DND-41 (cell line): ENCODE results near the gene PITPNC1.

Experiments
- ATAC-seq: fragments of 200-7000 bp; cut with Tn5 transposase; 3 replicates; pipeline ENCODE4 v1.9.1; 2021; ENCODE audit warnings: low read depth; ENCODE audit not compliant: insufficient read depth
- DNase-seq: peaks from one replicate; pipeline ENCODE4 v3.0.0-alpha.2; 2020
- H2AFZ ChIP-seq: 2 replicates; pipeline ENCODE4 v1.6.0; 2012; ENCODE audit warnings: low read depth, low read length
- H3K27ac ChIP-seq: 2 replicates; pipeline ENCODE4 v1.5.1; 2012; ENCODE audit warnings: low read length, inconsistent platforms
- H3K27me3 ChIP-seq: fragments of 200-600 bp; sonication (generic); 2 replicates; pipeline ENCODE4 v1.6.0; 2012; ENCODE audit warnings: low read length, mild to moderate bottlenecking, inconsistent platforms; ENCODE audit not compliant: insufficient read depth, poor library complexity
- H3K36me3 ChIP-seq: 2 replicates; pipeline ENCODE4 v1.5.1; 2012; ENCODE audit warnings: low read length, inconsistent platforms; ENCODE audit not compliant: insufficient read depth
- H3K4me1 ChIP-seq: 2 replicates; pipeline ENCODE4 v1.5.1; 2012; ENCODE audit warnings: mild to moderate bottlenecking, low read length; ENCODE audit not compliant: insufficient read depth
- H3K4me2 ChIP-seq: 2 replicates; pipeline ENCODE4 v1.6.0; 2012; ENCODE audit warnings: mild to moderate bottlenecking, moderate library complexity, low read length, inconsistent platforms; ENCODE audit not compliant: insufficient read depth
- H3K4me3 ChIP-seq, 2 experiments: fragments of 200-600 bp in 1 of 2; shearing (Covaris generic) in 1 of 2; 2 replicates each; pipeline ENCODE4 v1.5.1; 2012 to 2016; ENCODE audit warnings: inconsistent platforms in 2 of 2, low read length in 2 of 2, mild to moderate bottlenecking in 2 of 2, low read depth in 1 of 2, moderate library complexity in 1 of 2
- H3K79me2 ChIP-seq: 2 replicates; pipeline ENCODE4 v1.6.0; 2012; ENCODE audit warnings: low read length, inconsistent platforms; ENCODE audit not compliant: insufficient read depth
- H3K9ac ChIP-seq: 2 replicates; pipeline ENCODE4 v1.6.0; 2012; ENCODE audit warnings: low read depth, mild to moderate bottlenecking, inconsistent platforms, low read length, moderate library complexity
- H3K9me3 ChIP-seq: 2 replicates; pipeline ENCODE4 v1.5.1; 2012; ENCODE audit warnings: low read length, moderate library complexity, mild to moderate bottlenecking, inconsistent platforms; ENCODE audit not compliant: insufficient read depth, severe bottlenecking
- H4K20me1 ChIP-seq: 2 replicates; pipeline ENCODE4 v1.6.0; 2012; ENCODE audit warnings: low read length; ENCODE audit not compliant: insufficient read depth
- EZH2 ChIP-seq: IDR thresholded peaks from 3 replicates; pipeline ENCODE4 v1.6.1; 2012; ENCODE audit warnings: borderline replicate concordance, low read depth, mild to moderate bottlenecking, moderate library complexity, low read length, inconsistent platforms; ENCODE audit not compliant: severe bottlenecking
- TF ChIP-seq, protein P1 (sequence below): IDR thresholded peaks from 2 replicates; pipeline ENCODE4 v1.5.1; 2012; ENCODE audit warnings: borderline replicate concordance, low read length, moderate library complexity, mild to moderate bottlenecking; ENCODE audit not compliant: poor library complexity, severe bottlenecking; ENCODE audit errors: extremely low read depth

PITPNC1 gene

DNA sequence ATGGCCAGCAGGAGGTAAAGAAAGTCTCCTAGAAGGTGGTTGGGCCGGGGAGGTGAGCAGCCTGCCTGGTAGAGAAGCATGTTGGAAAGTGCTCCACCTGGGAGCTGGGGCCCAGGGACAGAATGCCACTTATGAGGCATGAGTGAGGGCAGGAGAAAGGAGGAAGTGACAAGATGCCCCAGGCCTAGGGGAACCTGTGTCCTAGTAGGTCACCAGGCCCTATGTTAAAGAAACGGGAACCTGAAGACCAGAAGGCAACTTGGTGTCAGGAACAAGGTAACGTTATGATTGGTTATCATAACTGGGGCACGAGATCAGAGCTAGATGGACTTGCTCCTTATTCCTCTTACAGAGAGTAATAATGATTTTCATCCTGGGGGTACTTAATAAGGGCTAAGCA, 34.3 kb downstream of the PITPNC1 start:
- TF ChIP-seq, protein P1, sequence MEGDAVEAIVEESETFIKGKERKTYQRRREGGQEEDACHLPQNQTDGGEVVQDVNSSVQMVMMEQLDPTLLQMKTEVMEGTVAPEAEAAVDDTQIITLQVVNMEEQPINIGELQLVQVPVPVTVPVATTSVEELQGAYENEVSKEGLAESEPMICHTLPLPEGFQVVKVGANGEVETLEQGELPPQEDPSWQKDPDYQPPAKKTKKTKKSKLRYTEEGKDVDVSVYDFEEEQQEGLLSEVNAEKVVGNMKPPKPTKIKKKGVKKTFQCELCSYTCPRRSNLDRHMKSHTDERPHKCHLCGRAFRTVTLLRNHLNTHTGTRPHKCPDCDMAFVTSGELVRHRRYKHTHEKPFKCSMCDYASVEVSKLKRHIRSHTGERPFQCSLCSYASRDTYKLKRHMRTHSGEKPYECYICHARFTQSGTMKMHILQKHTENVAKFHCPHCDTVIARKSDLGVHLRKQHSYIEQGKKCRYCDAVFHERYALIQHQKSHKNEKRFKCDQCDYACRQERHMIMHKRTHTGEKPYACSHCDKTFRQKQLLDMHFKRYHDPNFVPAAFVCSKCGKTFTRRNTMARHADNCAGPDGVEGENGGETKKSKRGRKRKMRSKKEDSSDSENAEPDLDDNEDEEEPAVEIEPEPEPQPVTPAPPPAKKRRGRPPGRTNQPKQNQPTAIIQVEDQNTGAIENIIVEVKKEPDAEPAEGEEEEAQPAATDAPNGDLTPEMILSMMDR: no peak
- TF ChIP-seq EZH2: no peak
- Histone ChIP-seq H3K4me1 (no peaks in the 10 kb centered on the region), H2AFZ (no peak overlapping the region), H4K20me1 (no peaks in the 10 kb centered on the region), H3K36me3 (no peaks in the 10 kb centered on the region), H3K9ac (no peak overlapping the region), H3K4me3 (no peak overlapping the region), H3K4me2 (no peak overlapping the region), H3K9me3 (no peaks in the 10 kb centered on the region), H3K27me3 (no peaks in the 10 kb centered on the region), H3K27ac (no peak overlapping the region), H3K79me2 (no peaks in the 10 kb centered on the region)
- no peak for DNase-seq
- no peak for ATAC-seq

DNA sequence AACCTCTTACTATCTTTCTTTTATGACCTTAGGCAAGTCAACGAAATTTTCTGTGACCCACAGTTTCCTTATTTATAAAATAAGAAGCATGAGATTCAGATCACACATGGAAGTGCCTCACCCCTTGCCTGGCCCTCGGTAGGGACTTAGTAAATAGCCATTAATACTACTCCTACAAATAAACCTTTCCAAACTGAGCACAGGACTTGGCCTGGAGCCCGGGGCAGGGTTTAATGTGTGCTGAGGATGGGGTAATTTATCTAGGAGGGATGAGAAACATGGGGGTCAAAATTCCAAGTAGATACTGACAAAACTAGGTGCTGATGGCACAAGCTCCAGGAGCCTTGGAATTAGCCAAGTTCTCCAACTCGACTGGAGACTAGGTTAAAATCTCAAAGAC, 35.0 kb downstream of the PITPNC1 start:
- no peak overlapping the region for H3K4me3 ChIP-seq
- no peaks in the 10 kb centered on the region for H4K20me1 ChIP-seq
- H3K79me2 ChIP-seq: no peaks in the 10 kb centered on the region
- no peak overlapping the region for H3K9ac ChIP-seq
- ATAC-seq (no peak), DNase-seq (no peak)
- TF ChIP-seq EZH2: no peak
- TF ChIP-seq, protein P1: no peak
- H3K27me3 ChIP-seq: no peaks in the 10 kb centered on the region
- H3K36me3 ChIP-seq: no peaks in the 10 kb centered on the region
- H2AFZ ChIP-seq: no peak overlapping the region
- no peaks in the 10 kb centered on the region for H3K4me1 ChIP-seq
- no peaks in the 10 kb centered on the region for H3K9me3 ChIP-seq
- H3K4me2 ChIP-seq: no peak overlapping the region
- no peak overlapping the region for H3K27ac ChIP-seq

DNA sequence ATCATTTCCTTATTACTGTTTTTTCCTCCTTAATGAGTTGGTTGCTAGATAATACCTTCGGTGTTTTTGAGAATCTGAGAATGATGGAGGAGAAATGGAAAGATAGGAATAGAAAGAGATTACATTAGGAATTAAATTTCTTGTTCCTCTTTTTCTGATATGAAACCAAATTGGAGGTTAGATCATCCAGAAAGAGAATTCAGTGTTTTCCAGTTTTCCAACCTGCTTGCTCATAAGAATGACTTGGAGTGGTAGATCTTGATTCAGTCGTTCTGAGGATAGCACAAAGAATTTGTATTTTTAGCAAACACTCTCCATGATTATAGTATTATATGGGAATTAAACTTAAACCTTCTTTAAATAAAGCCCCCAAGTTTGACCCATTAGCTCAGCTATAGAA, 35.9 kb downstream of the PITPNC1 start:
- Histone ChIP-seq H3K79me2 (no peaks in the 10 kb centered on the region), H3K4me1 (no peaks in the 10 kb centered on the region), H3K36me3 (no peaks in the 10 kb centered on the region), H3K9me3 (no peaks in the 10 kb centered on the region), H4K20me1 (no peaks in the 10 kb centered on the region), H3K4me3 (no peak overlapping the region), H2AFZ (no peak overlapping the region), H3K9ac (no peak overlapping the region), H3K4me2 (no peak overlapping the region), H3K27me3 (no peaks in the 10 kb centered on the region), H3K27ac (no peak overlapping the region)
- no peak for TF ChIP-seq EZH2
- TF ChIP-seq, protein P1: no peak
- ATAC-seq (no peak), DNase-seq (no peak)

DNA sequence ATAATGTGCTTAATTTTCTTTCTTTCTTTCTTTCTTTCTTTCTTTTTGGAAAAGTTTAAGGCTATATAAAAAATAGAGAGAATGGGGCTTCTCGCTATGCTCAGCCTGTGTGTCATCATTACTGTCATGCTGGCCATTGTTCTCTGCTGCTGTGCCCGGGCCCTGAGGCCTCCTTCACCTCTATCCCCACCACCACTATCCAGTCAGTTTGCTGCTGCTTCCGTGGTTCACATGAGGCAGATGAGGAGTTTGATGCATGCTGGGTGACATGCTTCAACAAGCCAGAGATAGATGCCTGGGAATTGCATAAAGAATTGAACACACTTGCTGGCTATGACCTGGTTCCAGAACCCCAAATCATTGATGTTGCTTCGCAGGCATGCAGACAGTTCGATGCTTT, 36.3 kb downstream of the PITPNC1 start:
- no peak overlapping the region for H3K9ac ChIP-seq
- no peak overlapping the region for H3K4me3 ChIP-seq
- H3K4me2 ChIP-seq: no peak overlapping the region
- H2AFZ ChIP-seq: no peak overlapping the region
- H3K4me1 ChIP-seq: no peaks in the 10 kb centered on the region
- DNase-seq (no peak), ATAC-seq (no peak)
- no peaks in the 10 kb centered on the region for H3K79me2 ChIP-seq
- H4K20me1 ChIP-seq: no peaks in the 10 kb centered on the region
- no peak for TF ChIP-seq EZH2
- TF ChIP-seq, protein P1: no peak
- H3K27ac ChIP-seq: no peak overlapping the region
- H3K36me3 ChIP-seq: no peaks in the 10 kb centered on the region
- H3K27me3 ChIP-seq: no peaks in the 10 kb centered on the region
- no peaks in the 10 kb centered on the region for H3K9me3 ChIP-seq
